Measurements from ENCODE around the gene FN3K. TPM values are rescaled to one million over a fixed set of nuclear protein-coding genes. Genes with fewer than 3 reads are reported as not detected.
A peak's percentile ranks its signal among the peaks of the same experiment; 100 is the strongest.

The FN3K gene
- total RNA-seq, 2 donors from 2014 or later, result 5.1 to 28.3 TPM

DNA sequence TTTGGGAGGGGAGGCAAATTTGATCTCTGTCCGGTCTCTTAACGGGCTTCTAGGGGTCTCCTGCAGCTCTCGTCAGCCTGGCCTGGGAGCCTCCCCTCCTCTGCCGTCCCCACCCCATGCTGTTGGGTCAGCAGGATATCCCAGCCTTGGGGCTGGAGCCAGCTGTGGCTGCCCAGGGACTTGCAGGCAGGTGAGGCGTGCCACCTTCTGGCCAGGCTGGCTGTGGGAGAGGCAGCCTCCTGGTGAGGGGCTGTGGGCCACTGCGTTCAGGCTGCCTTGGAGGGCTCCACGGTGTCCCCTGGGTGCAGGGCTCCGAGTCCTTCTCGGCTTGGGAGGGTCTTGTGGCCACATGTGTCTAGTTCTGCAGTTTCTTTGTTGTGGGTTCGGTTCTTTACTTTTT, 51.0 kb downstream of the FN3K start:
- peaks cover 0 to 12% of the 10 kb centered on the region in 2 donors for H3K4me1 ChIP-seq
- H3K9me3 ChIP-seq, result no peaks in the 10 kb centered on the region
- H3K27me3 ChIP-seq, result no peaks in the 10 kb centered on the region
- TF ChIP-seq, protein P1, sequence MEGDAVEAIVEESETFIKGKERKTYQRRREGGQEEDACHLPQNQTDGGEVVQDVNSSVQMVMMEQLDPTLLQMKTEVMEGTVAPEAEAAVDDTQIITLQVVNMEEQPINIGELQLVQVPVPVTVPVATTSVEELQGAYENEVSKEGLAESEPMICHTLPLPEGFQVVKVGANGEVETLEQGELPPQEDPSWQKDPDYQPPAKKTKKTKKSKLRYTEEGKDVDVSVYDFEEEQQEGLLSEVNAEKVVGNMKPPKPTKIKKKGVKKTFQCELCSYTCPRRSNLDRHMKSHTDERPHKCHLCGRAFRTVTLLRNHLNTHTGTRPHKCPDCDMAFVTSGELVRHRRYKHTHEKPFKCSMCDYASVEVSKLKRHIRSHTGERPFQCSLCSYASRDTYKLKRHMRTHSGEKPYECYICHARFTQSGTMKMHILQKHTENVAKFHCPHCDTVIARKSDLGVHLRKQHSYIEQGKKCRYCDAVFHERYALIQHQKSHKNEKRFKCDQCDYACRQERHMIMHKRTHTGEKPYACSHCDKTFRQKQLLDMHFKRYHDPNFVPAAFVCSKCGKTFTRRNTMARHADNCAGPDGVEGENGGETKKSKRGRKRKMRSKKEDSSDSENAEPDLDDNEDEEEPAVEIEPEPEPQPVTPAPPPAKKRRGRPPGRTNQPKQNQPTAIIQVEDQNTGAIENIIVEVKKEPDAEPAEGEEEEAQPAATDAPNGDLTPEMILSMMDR (IDR thresholded peaks at IDR 0.05), result no peak
- H3K4me3 ChIP-seq, result no peak overlapping the region
- peaks cover 14% of the 10 kb centered on the region for H3K36me3 ChIP-seq
- H3K27ac ChIP-seq, result no peak overlapping the region
- DNase-seq (ENCODE audit: low spot score), result no peak

DNA sequence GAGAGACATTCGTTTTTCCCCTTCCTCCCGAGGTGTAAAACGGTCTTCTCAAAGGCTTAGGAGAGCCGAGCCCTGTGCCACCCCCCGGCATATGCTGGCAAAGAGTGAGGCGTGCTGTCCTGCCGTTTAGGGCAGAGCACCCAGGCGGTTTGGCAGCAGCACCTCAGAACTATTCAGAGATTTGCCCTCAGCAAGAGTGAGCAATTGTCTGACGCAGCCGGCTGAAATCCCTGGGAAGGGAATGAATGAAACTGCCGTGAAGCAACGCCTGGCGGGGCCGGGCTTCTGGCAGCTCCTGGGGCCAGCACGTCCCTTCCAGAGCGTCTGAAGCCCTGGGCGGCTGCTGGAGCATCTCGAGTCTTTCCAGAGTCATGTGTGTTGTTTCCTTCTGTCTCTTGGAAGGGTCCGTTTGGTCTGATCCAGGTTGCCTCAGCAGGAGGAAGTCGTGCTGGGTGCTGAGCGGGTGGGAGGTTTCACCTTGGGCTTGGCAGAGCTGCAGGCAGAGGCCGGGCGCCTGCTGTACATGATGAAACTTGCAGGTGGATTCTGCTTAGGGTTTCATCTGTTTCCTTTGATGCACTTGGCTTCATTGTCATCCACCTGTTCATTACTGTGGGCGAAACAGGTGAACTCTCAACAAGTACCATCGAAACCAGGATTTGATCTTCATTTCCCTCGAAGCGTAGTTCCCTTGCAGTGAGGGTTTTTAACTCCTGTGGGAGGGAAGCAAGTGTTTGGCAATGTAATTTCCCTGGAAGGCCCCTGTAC, 51.9 kb downstream of the FN3K start:
- peak; percentile 64 for DNase-seq (ENCODE audit: low spot score)
- Histone ChIP-seq H3K36me3 (peaks cover 14% of the 10 kb centered on the region), H3K27me3 (no peaks in the 10 kb centered on the region), H3K4me3 (no peak overlapping the region), H3K27ac (no peak overlapping the region), H3K9me3 (no peaks in the 10 kb centered on the region), H3K4me1 (peaks cover 0 to 12% of the 10 kb centered on the region in 2 donors)
- TF ChIP-seq, protein P1 (IDR thresholded peaks at IDR 0.05), result no peak

DNA sequence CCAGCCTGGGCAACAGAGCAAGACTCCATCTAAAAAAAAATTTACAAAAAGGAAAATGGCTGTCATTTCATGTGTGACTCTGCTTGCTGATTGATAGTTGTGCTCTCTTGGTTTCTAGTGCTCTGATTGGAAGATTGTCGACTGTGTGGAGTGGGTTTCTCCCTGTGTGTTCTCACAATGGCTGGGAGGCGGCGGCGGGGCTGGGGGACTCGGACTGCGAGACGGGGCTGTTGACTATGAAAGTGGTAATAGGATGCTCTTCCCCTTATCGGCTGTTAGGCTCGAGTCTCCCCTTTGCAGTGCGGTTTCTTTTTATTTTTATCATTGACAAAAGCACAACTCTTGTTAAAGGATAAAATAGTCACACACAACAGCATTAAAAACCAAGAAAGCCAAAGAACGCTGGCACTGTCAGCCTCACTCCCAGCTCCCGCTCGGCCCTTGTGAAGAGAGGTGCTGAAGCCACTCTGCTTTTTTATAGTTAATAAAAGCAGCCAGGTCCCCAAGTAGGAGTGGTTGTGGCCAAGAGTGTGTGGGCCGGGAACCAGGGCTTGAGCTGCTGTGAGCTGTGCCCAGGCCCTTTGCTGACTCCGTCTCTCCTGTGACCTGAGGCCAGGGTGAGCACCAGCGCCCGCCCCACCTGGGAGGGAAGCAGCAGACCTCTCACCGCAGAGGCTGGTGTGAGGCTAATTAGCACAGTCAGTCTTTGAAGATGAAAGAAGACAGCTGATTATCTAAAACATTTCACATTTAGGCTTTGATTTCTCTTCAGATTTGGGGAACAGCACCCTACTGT, 53.0 kb downstream of the FN3K start:
- Histone ChIP-seq H3K9me3 (no peaks in the 10 kb centered on the region), H3K4me1 (peaks cover 0 to 15% of the 10 kb centered on the region in 2 donors), H3K27me3 (no peaks in the 10 kb centered on the region), H3K36me3 (peaks cover 4% of the 10 kb centered on the region), H3K4me3 (no peak overlapping the region), H3K27ac (no peak overlapping the region)
- TF ChIP-seq, protein P1 (IDR thresholded peaks at IDR 0.05), result no peak
- no peak for DNase-seq (ENCODE audit: low spot score)

DNA sequence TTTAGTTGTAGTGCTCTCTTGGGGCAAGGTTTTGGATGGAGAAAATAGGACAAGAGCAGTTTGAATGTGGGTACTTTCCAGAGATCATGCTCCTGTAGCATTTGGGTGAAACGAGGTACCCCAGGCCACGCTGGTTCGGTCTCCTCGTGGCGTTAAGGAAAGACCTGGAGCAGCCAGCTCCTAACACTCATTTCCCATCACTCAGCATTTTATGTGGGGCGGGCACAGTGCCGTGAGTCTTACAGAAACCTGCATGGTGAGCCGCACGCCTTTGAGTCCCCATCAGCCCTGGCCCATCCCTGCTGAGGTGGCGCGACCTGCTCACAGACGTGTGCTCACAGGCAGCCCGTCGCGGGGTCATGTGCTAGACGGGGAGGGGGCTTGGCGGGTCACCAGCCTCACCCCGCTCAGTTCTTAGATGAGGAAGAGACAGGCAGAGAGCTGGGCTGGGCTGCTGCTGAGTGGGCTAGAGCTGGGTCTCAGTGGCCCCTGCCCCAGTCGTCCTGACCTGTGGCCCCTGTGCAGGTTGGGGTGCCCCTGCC, 53.7 kb downstream of the FN3K start:
- Histone ChIP-seq H3K4me3 (no peak overlapping the region), H3K36me3 (no peaks in the 10 kb centered on the region), H3K9me3 (no peaks in the 10 kb centered on the region), H3K27ac (no peak overlapping the region), H3K4me1 (peaks cover 0 to 22% of the 10 kb centered on the region in 2 donors), H3K27me3 (no peaks in the 10 kb centered on the region)
- TF ChIP-seq, protein P1 (IDR thresholded peaks at IDR 0.05), result no peak
- no peak for DNase-seq (ENCODE audit: low spot score)

DNA sequence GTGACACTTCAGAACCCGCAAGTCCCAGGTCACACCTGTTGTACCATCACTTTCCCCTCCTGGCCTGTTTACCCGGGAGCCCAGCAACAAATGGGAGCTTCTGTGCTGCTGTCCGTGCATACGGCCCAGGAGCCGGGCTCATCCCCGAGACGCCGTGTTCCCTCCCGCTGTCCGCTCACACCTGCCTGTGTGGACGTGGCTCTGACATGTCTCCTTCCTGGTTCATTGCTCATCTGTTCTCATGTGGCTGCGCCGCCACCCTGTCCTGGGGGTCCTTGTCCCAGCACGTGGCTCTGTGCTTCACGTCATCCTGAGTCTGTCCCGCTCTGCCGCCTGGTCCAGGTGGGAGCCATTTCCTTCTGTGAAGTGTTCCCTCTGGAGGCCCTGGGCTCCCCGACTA, 54.4 kb downstream of the FN3K start:
- Histone ChIP-seq H3K9me3 (no peaks in the 10 kb centered on the region), H3K4me1 (peaks cover 0 to 29% of the 10 kb centered on the region in 2 donors), H3K36me3 (no peaks in the 10 kb centered on the region), H3K27me3 (no peaks in the 10 kb centered on the region), H3K27ac (peak overlapping the region in 1 of 2 donors; percentile 27), H3K4me3 (no peak overlapping the region)
- DNase-seq (ENCODE audit: low spot score), result no peak
- TF ChIP-seq, protein P1 (IDR thresholded peaks at IDR 0.05), result no peak
